ENCODE results near the gene RAB11FIP4. TPM values are rescaled to one million over a fixed set of nuclear protein-coding genes. Genes with fewer than 3 reads are reported as not detected.

Gene RAB11FIP4
- total and polyA plus RNA-seq, 2 donors (not counting 3 experiments of a cell fraction or from before 2014, with no cell fraction given): 0.08 to 0.38 TPM

- Histone ChIP-seq H4K20me1 (replicated peaks; ENCODE audit: control insufficient read depth, extremely low read depth, insufficient read depth, low read length) (no peaks in the 10 kb centered on the region), H3K9me1 (replicated peaks; ENCODE audit: control insufficient read depth, extremely low read depth, insufficient read depth, low read length) (no peaks in the 10 kb centered on the region), H3K4me2 (ENCODE audit: insufficient read depth, low read length) (peak overlapping the region; percentile 33), H3K4me3 (replicated peaks in 1 of 3; ENCODE audit: insufficient read depth in 1 of 3, low read depth in 1 of 3, low read length in 3 of 3) (no peak overlapping the region), H2AFZ (ENCODE audit: low read depth, low read length) (no peak overlapping the region), H3K4me1 (ENCODE audit: control insufficient read depth, extremely low read depth, insufficient read depth, low read length) (peaks cover 57% of the 10 kb centered on the region), H3K36me3 (ENCODE audit: control insufficient read depth in 2 of 2, extremely low read depth in 1 of 2, insufficient read depth in 2 of 2, low read length in 2 of 2) (peaks cover 4 to 5% of the 10 kb centered on the region in 2 experiments), H3K27me3 (ENCODE audit: control insufficient read depth in 2 of 2, insufficient read depth in 2 of 2, low read length in 2 of 2) (no peaks in the 10 kb centered on the region), H3K9me3 (replicated peaks; ENCODE audit: control insufficient read depth, insufficient read depth, low read length) (no peaks in the 10 kb centered on the region), H3K9ac (replicated peaks; ENCODE audit: extremely low read depth, insufficient read depth, low read length) (peak overlapping the region; percentile 26), H3K27ac (ENCODE audit: insufficient read depth, low read depth, low read length) (peak overlapping the region; percentile 59), H3K79me2 (ENCODE audit: control insufficient read depth, insufficient read depth, low read length) (peaks cover 7% of the 10 kb centered on the region)
- BruUV-seq (replicated peaks): no TSS peak
- DNase-seq (ENCODE audit: low read depth, low spot score): peak; percentile 78
- CTCF ChIA-PET: interaction anchor here (0.9 to 3.9 kb wide), 8 partner anchors 15 to 320 kb away, joined by 3 to 33 read pairs (median 8); partner anchors contain the start of gene UTP6
- POLR2A ChIA-PET: interaction anchor here (0.9 to 1.8 kb wide), 2 partner anchors 19 to 248 kb away, joined by 3 to 8 read pairs; no protein-coding TSS in a partner anchor
- TF ChIP-seq MYC (IDR thresholded peaks at IDR 0.05; ENCODE audit: low read depth, low read length): no peak
- TF ChIP-seq MAX (IDR thresholded peaks at IDR 0.05; ENCODE audit: insufficient read depth, insufficient read length): no peak
- peak; percentile 38 for TF ChIP-seq POLR2A (IDR thresholded peaks at IDR 0.05; ENCODE audit: low read depth, low read length)
- no peak for TF ChIP-seq EZH2 (IDR thresholded peaks at IDR 0.05; ENCODE audit: borderline replicate concordance, low read depth, low read length, severe bottlenecking)
- peak; percentile 63 for TF ChIP-seq FOS (IDR thresholded peaks at IDR 0.05; ENCODE audit: borderline replicate concordance, insufficient read depth, low read length)
- peak; percentile 71 for TF ChIP-seq GATA2 (IDR thresholded peaks at IDR 0.05; ENCODE audit: insufficient read depth, insufficient read length, low read depth, low read length)
- peak; percentile 83 for TF ChIP-seq POLR2AphosphoS5 (IDR thresholded peaks at IDR 0.05; ENCODE audit: insufficient read depth, low read depth, low read length)
- TF ChIP-seq CTCF (IDR thresholded peaks at IDR 0.05; ENCODE audit: extremely low read depth in 1 of 2, insufficient read depth in 1 of 2, low read depth in 1 of 2, low read length in 2 of 2): no peak
- peak; percentile 42 for TF ChIP-seq JUN (IDR thresholded peaks at IDR 0.05; ENCODE audit: borderline replicate concordance, insufficient read depth, insufficient read length, low read depth)
- FAIRE-seq: no peak
- dilution Hi-C loops (cut with MboI; ENCODE audit: extremely low pct_ligation_motif_present, low sequenced_read_pairs) (no loop called here), intact Hi-C loops (cut with micrococcal nuclease) (loop anchor here (1.0 kb wide), 3 partner anchors 15 to 141 kb away; no protein-coding TSS in a partner anchor)
Measured at GRCh38 chr17:31580706-31581490, 189.4 kb downstream of the RAB11FIP4 start.
